Common myeloid progenitor, CD34-positive (primary cell): ENCODE results near the gene CDH12.

Source experiments
- CTCF ChIA-PET: fragments of 350-600 bp; sonication (Branson Sonifier 250); formaldehyde crosslinking; loops from one replicate; lab custom pipeline; 2021; ENCODE audit warnings: antibody characterized with exemption; lab: Charles Lee
- POLR2A ChIA-PET: fragments of 350-600 bp; sonication (Branson Sonifier 250); formaldehyde crosslinking; loops from one replicate; lab custom pipeline; 2021; ENCODE audit warnings: antibody characterized with exemption; lab: Charles Lee
- DNase-seq, 3 donors: peaks; one replicate each; pipeline versions ENCODE4 v3.0.0 to v3.0.0-alpha.2; 2013
- H3K27ac ChIP-seq, 2 experiments: 1 replicate in 1 of 2; 2 replicates in 1 of 2; pipeline ENCODE4 v1.7.0; 2013; ENCODE audit warnings: inconsistent platforms in 2 of 2, low read length in 2 of 2, mild to moderate bottlenecking in 2 of 2, low read depth in 1 of 2, moderate library complexity in 1 of 2; ENCODE audit not compliant: severe bottlenecking in 2 of 2, insufficient read depth in 1 of 2, poor library complexity in 1 of 2
- H3K27me3 ChIP-seq, 5 experiments: replicated peaks in 2 of 5; 1 replicate in 3 of 5; 2 replicates in 2 of 5; pipeline versions ENCODE4 v1.6.1 to v1.7.0; 2013; ENCODE audit warnings: low read length in 4 of 5, mild to moderate bottlenecking in 2 of 5, moderate library complexity in 2 of 5, inconsistent platforms in 1 of 5; ENCODE audit not compliant: insufficient read depth in 5 of 5, control insufficient read depth in 4 of 5
- H3K36me3 ChIP-seq, 4 experiments: 1 replicate in 2 of 4; 2 replicates in 2 of 4; pipeline versions ENCODE4 v1.6.1 to v1.7.0; 2013; ENCODE audit warnings: low read length in 3 of 4, control low read depth in 1 of 4, mild to moderate bottlenecking in 1 of 4; ENCODE audit not compliant: control insufficient read depth in 4 of 4, insufficient read depth in 4 of 4
- H3K4me1 ChIP-seq, 4 experiments: 1 replicate in 3 of 4; 2 replicates in 1 of 4; pipeline versions ENCODE4 v1.6.1 to v1.7.1; 2013; ENCODE audit warnings: low read length in 3 of 4, mild to moderate bottlenecking in 3 of 4, control low read depth in 1 of 4, inconsistent platforms in 1 of 4, moderate library complexity in 1 of 4; ENCODE audit not compliant: control insufficient read depth in 4 of 4, insufficient read depth in 4 of 4; ENCODE audit errors: control extremely low read depth in 1 of 4
- H3K4me3 ChIP-seq, 7 experiments: 1 replicate in 4 of 7; 2 replicates in 3 of 7; pipeline versions ENCODE4 v1.5.1 to v1.7.0; 2013; ENCODE audit warnings: mild to moderate bottlenecking in 7 of 7, low read length in 6 of 7, moderate library complexity in 6 of 7, inconsistent platforms in 2 of 7, low read depth in 2 of 7, control low read depth in 1 of 7; ENCODE audit not compliant: insufficient read depth in 4 of 7, control insufficient read depth in 1 of 7; ENCODE audit errors: extremely low read depth in 1 of 7
- H3K9me3 ChIP-seq, 5 experiments: 1 replicate in 4 of 5; 2 replicates in 1 of 5; pipeline versions ENCODE4 v1.6.1 to v1.7.1; 2013; ENCODE audit warnings: low read length in 4 of 5, mild to moderate bottlenecking in 2 of 5, inconsistent platforms in 1 of 5, low read depth in 1 of 5, moderate library complexity in 1 of 5; ENCODE audit not compliant: control insufficient read depth in 4 of 5, insufficient read depth in 2 of 5; ENCODE audit errors: control extremely low read depth in 1 of 5
- WGBS: methylation state at CpG from one replicate; pipeline ENCODE4 v1.1.5; 2013; ENCODE audit not compliant: insufficient coverage; 5-methylcytosine and 5-hydroxymethylcytosine counted together

Gene CDH12

GRCh38 chr5:21893161-21893560 is 960.0 kb downstream of the CDH12 start:
- H3K4me1 ChIP-seq, result no peaks in the 10 kb centered on the region
- H3K27ac ChIP-seq, result no peak overlapping the region
- no CpG with 5 or more reads among the region's 2 CpGs for WGBS
- no peaks in the 10 kb centered on the region for H3K36me3 ChIP-seq
- POLR2A ChIA-PET, result no interaction called here
- H3K27me3 ChIP-seq, result no peaks in the 10 kb centered on the region
- CTCF ChIA-PET, result no interaction called here
- H3K4me3 ChIP-seq, result no peak overlapping the region
- H3K9me3 ChIP-seq, result no peaks in the 10 kb centered on the region
- DNase-seq, result no peak

- H3K27ac ChIP-seq, result no peak overlapping the region
- POLR2A ChIA-PET, result no interaction called here
These were observed 963.6 kb downstream of the CDH12 start for GRCh38 chr5:21889581-21889980.

GRCh38 chr5:21882074-21882745 is 970.9 kb downstream of the CDH12 start:
- ChIA-PET POLR2A (no interaction called here), CTCF (no interaction called here)

More at GRCh38 chr5:21889581-21889980, 963.6 kb downstream of the CDH12 start:
- Histone ChIP-seq H3K9me3 (no peaks in the 10 kb centered on the region), H3K4me3 (no peak overlapping the region), H3K4me1 (no peaks in the 10 kb centered on the region), H3K36me3 (no peaks in the 10 kb centered on the region), H3K27me3 (no peaks in the 10 kb centered on the region)
- CTCF ChIA-PET, result no interaction called here
- no peak for DNase-seq
- WGBS, result 40% methylated on average over 1 of the region's 1 CpG

GRCh38 chr5:21880164-21880563 is 973.0 kb downstream of the CDH12 start:
- no peak overlapping the region for H3K4me3 ChIP-seq
- no peaks in the 10 kb centered on the region for H3K36me3 ChIP-seq
- no peak overlapping the region for H3K27ac ChIP-seq
- H3K9me3 ChIP-seq, result no peaks in the 10 kb centered on the region
- 100% methylated on average over 1 of the region's 2 CpGs for WGBS
- ChIA-PET CTCF (no interaction called here), POLR2A (no interaction called here)
- no peaks in the 10 kb centered on the region for H3K4me1 ChIP-seq
- DNase-seq, result no peak
- H3K27me3 ChIP-seq, result no peaks in the 10 kb centered on the region

More at GRCh38 chr5:21882074-21882745, 970.9 kb downstream of the CDH12 start:
- Histone ChIP-seq H3K27ac (no peak overlapping the region), H3K4me3 (no peak overlapping the region), H3K9me3 (no peaks in the 10 kb centered on the region), H3K4me1 (no peaks in the 10 kb centered on the region), H3K36me3 (no peaks in the 10 kb centered on the region), H3K27me3 (no peaks in the 10 kb centered on the region)
- DNase-seq, result no peak
- WGBS, result 98% methylated on average over 7 of the region's 17 CpGs

- no peaks in the 10 kb centered on the region for H3K4me1 ChIP-seq
- 67% methylated on average over 3 of the region's 3 CpGs for WGBS
These were observed 990.2 kb downstream of the CDH12 start for GRCh38 chr5:21862986-21863385.

GRCh38 chr5:21858441-21858840 is 994.7 kb downstream of the CDH12 start:
- DNase-seq, result no peak
- H3K4me3 ChIP-seq, result no peak overlapping the region
- no peaks in the 10 kb centered on the region for H3K9me3 ChIP-seq
- ChIA-PET POLR2A (no interaction called here), CTCF (no interaction called here)
- no peaks in the 10 kb centered on the region for H3K4me1 ChIP-seq
- H3K27me3 ChIP-seq, result no peaks in the 10 kb centered on the region
- no peaks in the 10 kb centered on the region for H3K36me3 ChIP-seq
- WGBS, result no CpG with 5 or more reads among the region's 2 CpGs
- H3K27ac ChIP-seq, result no peak overlapping the region

More at GRCh38 chr5:21862986-21863385, 990.2 kb downstream of the CDH12 start:
- peaks cover 0 to 2% (median 0%) of the 10 kb centered on the region in 5 experiments for H3K9me3 ChIP-seq
- no peak overlapping the region for H3K4me3 ChIP-seq
- ChIA-PET POLR2A (no interaction called here), CTCF (no interaction called here)
- no peaks in the 10 kb centered on the region for H3K27me3 ChIP-seq
- no peak overlapping the region for H3K27ac ChIP-seq
- no peaks in the 10 kb centered on the region for H3K36me3 ChIP-seq
- DNase-seq, result no peak

- CTCF ChIA-PET, result no interaction called here
- POLR2A ChIA-PET, result no interaction called here
These were observed 996.2 kb downstream of the CDH12 start for GRCh38 chr5:21856987-21857386.

More at GRCh38 chr5:21856987-21857386, 996.2 kb downstream of the CDH12 start:
- Histone ChIP-seq H3K36me3 (no peaks in the 10 kb centered on the region), H3K4me1 (no peaks in the 10 kb centered on the region), H3K4me3 (no peak overlapping the region), H3K27ac (no peak overlapping the region), H3K27me3 (no peaks in the 10 kb centered on the region), H3K9me3 (no peaks in the 10 kb centered on the region)
- DNase-seq, result no peak
- 96% methylated on average over 3 of the region's 3 CpGs for WGBS
